H1 (cell line): ENCODE results near the gene WDR48. TPM values are rescaled to one million over a fixed set of nuclear protein-coding genes. Genes with fewer than 3 reads are reported as not detected.

Source experiments
- BRCA1 ChIP-seq: IDR thresholded peaks from 2 replicates; pipeline ENCODE4 v1.6.1; 2012; ENCODE audit warnings: low read depth, low read length, improper control_type of control experiment
- CHD7 ChIP-seq: fragments of 300-600 bp; sonication (generic); IDR thresholded peaks from 2 replicates; pipeline ENCODE4 v1.7.1; 2012; ENCODE audit warnings: low read length, moderate library complexity, mild to moderate bottlenecking, inconsistent platforms; ENCODE audit not compliant: insufficient replicate concordance
- CTBP2 ChIP-seq: IDR thresholded peaks from 2 replicates; pipeline ENCODE4 v1.7.0; 2011; ENCODE audit warnings: borderline replicate concordance, mild to moderate bottlenecking, moderate library complexity, mixed read lengths, low read length; ENCODE audit not compliant: insufficient read depth, insufficient read length
- JUND ChIP-seq: IDR thresholded peaks from 2 replicates; pipeline ENCODE4 v1.6.1; 2011; ENCODE audit warnings: mild to moderate bottlenecking, improper control_type of control experiment, low read length
- PHF8 ChIP-seq: fragments of 200-600 bp; sonication (generic); conservative IDR thresholded peaks from 2 replicates; pipeline ENCODE4 v1.7.1; 2012; ENCODE audit warnings: low read depth, mild to moderate bottlenecking, inconsistent platforms, low read length, moderate library complexity
- POLR2A ChIP-seq, 2 experiments: IDR thresholded peaks; 1 replicate in 1 of 2; 2 replicates in 1 of 2; pipeline ENCODE4 v1.6.1; 2011; ENCODE audit warnings: low read depth in 2 of 2, low read length in 2 of 2, mild to moderate bottlenecking in 2 of 2; ENCODE audit errors: control extremely low read depth in 1 of 2
- TCF12 ChIP-seq: IDR thresholded peaks from 2 replicates; pipeline ENCODE4 v1.6.1; 2011; ENCODE audit warnings: low read depth, mild to moderate bottlenecking, low read length
- polyA plus RNA-seq, 7 experiments: library from polyadenylated mRNA; depleted of rRNA in 3 of 7; stranded (reverse) in 5 of 7; unstranded in 2 of 7; fragments of >200 nt in 5 of 7; fragments of 200-250 nt in 2 of 7; gene quantifications; 1 replicate in 5 of 7; 2 replicates in 1 of 7; 4 replicates in 1 of 7; pipeline versions ENCODE4 v1.2.1 to v1.2.3, GENCODE V29; 2011 to 2013; ENCODE audit warnings: missing spikeins in 2 of 7, mixed read lengths in 2 of 7
- total RNA-seq: library from RNA; stranded (reverse); fragmentation: NEBNext Ultra II Directional; extraction: Animal tissue kit (Norgen Biotek cat#: 25700); gene quantifications from 2 replicates; pipeline ENCODE4 v1.2.1, GENCODE V29; 2021

Gene WDR48
- total and polyA plus RNA-seq, 2 of the 8 experiments (the other 6 are each of a cell fraction or from before 2014, with no cell fraction given), result 21.2 to 54.1 TPM

GRCh38 chr3:39005295-39005694 lies 46.5 kb upstream of the WDR48 start (continued):
- TF ChIP-seq CHD7 (no peak), TCF12 (no peak), JUND (no peak), BRCA1 (no peak), CTBP2 (no peak), POLR2A (IDR thresholded peaks at IDR 0.05; ENCODE audit: control extremely low read depth in 1 of 2, low read depth in 2 of 2, low read length in 2 of 2) (no peak), PHF8 (no peak)
